Measurements from ENCODE around the gene IQGAP1. TPM values are rescaled to one million over a fixed set of nuclear protein-coding genes. Genes with fewer than 3 reads are reported as not detected.

Gene IQGAP1
- total and polyA plus RNA-seq, 9 of the 15 experiments (the other 6 are each of a cell fraction or from before 2014, with no cell fraction given) = 37.6 to 143 (median 77.7) TPM

- TF ChIP-seq GATAD2B (IDR thresholded peaks at IDR 0.05; ENCODE audit: borderline replicate concordance) (no peak), ZFP36 (IDR thresholded peaks at IDR 0.05; ENCODE audit: low read depth, low read length, partially characterized antibody) (peak; percentile 40), CEBPZ (IDR thresholded peaks at IDR 0.05; ENCODE audit: borderline replicate concordance, low read depth, low read length) (no peak), BRD9 (IDR thresholded peaks at IDR 0.05; ENCODE audit: low read depth, partially characterized antibody) (no peak), CTBP1 (IDR thresholded peaks at IDR 0.05; ENCODE audit: borderline replicate concordance) (peak; percentile 93), EP400 (IDR thresholded peaks at IDR 0.05) (no peak), MEF2D (tag; conservative IDR thresholded peaks at IDR 0.05; ENCODE audit: low read depth) (no peak), ZNF274 (IDR thresholded peaks at IDR 0.05; ENCODE audit: borderline replicate concordance, low read depth, low read length) (no peak), ZNF175 (CRISPR knock-in tag; IDR thresholded peaks at IDR 0.05; ENCODE audit: low read depth) (no peak), SRF (CRISPR knock-in tag; IDR thresholded peaks at IDR 0.05) (no peak), NR2C2 (CRISPR knock-in tag; IDR thresholded peaks at IDR 0.05) (no peak), NR2C2 (tag; IDR thresholded peaks at IDR 0.05) (peak; percentile 51; the same call in 1 of the 2 replicates), ZEB2 (IDR thresholded peaks at IDR 0.05) (0 out of 2 replicates have a peak, but pooled peaks have one; percentile 42)
- TF ChIP-seq, protein P1, sequence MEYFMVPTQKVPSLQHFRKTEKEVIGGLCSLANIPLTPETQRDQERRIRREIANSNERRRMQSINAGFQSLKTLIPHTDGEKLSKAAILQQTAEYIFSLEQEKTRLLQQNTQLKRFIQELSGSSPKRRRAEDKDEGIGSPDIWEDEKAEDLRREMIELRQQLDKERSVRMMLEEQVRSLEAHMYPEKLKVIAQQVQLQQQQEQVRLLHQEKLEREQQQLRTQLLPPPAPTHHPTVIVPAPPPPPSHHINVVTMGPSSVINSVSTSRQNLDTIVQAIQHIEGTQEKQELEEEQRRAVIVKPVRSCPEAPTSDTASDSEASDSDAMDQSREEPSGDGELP (CRISPR knock-in tag; IDR thresholded peaks at IDR 0.05; ENCODE audit: borderline replicate concordance) = 0 out of 2 replicates have a peak, but pooled peaks have one; percentile 38
Observed at GRCh38 chr15:90535254-90535653, 147.2 kb downstream of the IQGAP1 start (continued).
